ENCODE data around the gene TALDO1. TPM values are rescaled to one million over a fixed set of nuclear protein-coding genes. Genes with fewer than 3 reads are reported as not detected.

TALDO1 gene
- total RNA-seq, 1 experiment from 2014 or later: 268 TPM

DNA sequence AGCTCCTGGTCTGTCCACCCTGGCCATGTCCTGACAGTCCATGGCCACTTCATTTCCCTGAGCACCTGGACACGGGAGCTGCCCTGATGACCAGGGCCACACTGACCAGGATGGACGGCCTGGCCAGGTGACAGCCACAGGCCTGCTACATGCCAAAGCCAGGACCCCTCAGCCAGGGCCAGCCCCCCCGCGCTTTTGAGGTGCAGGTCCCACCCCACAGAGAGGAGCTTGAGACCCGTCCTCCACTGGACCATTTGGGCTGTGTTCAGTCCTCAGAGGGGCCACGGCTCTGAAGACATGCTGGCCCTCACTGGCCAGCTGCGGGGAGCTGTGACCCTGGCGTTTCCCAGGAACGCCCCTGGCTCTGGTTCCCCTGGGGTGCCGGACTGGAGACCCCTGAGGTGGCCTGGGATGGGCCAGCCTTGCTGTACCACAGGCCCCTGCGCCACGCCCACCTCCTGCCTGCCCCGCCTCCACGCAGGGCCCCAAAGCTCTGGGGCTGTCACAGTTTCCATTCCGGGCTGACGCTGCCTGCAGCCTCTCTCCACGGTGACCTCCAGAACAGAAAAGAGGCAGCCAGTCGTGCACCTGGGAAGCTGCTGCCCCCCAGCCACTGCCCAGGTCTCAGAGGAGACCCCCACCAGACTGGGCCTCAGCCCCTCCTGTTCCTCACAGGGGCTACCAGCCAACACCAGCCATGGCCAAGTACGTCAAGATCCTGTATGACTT, 23.1 kb upstream of the TALDO1 start:
- peaks cover 7% of the 10 kb centered on the region for H3K23me2 ChIP-seq (ENCODE audit: insufficient read length, low read depth, low read length, poor library complexity, severe bottlenecking)
- no peaks in the 10 kb centered on the region for H3K27me3 ChIP-seq (ENCODE audit: insufficient read depth, low read length)
- H3K4ac ChIP-seq (ENCODE audit: low read depth, low read length): no peak overlapping the region
- Mint-ChIP-seq H3K27ac (no peak overlapping the region), H3K9me3 (no peaks in the 10 kb centered on the region), H3K4me3 (peak overlapping the region; percentile 24 to 66; a peak in 3 of 5 replicates), H3K4me1 (peaks cover 5 to 25% of the 10 kb centered on the region in 2 experiments; a peak in 3 of 4 replicates), H3K36me3 (ENCODE audit: insufficient read depth in 1 of 3, low read depth in 3 of 3) (peaks cover 0 to 8% (median 0%) of the 10 kb centered on the region in 3 experiments; a peak in 3 of 7 replicates), H3K27me3 (ENCODE audit: low read depth) (no peaks in the 10 kb centered on the region)
- no peaks in the 10 kb centered on the region for H4K20me1 ChIP-seq (ENCODE audit: control insufficient read depth, insufficient read depth, insufficient read length)
- H2BK120ac ChIP-seq (ENCODE audit: low read depth, low read length, poor library complexity, severe bottlenecking): no peak overlapping the region
- H3K23ac ChIP-seq (ENCODE audit: insufficient read length, low read depth, low read length): no peak overlapping the region
- H2BK15ac ChIP-seq (ENCODE audit: low read depth, low read length): no peak overlapping the region
- no peak overlapping the region for H4K91ac ChIP-seq (ENCODE audit: insufficient read length, low read depth, low read length)
- H3T11ph ChIP-seq (ENCODE audit: low read length): no peak overlapping the region
- H2BK20ac ChIP-seq (ENCODE audit: low read depth, low read length, poor library complexity, severe bottlenecking): no peak overlapping the region
- no peak overlapping the region for H3K14ac ChIP-seq (ENCODE audit: insufficient read depth, low read length)
- no peak overlapping the region for H4K5ac ChIP-seq (ENCODE audit: insufficient read length, low read depth, low read length)
- H2AK5ac ChIP-seq (ENCODE audit: insufficient read length, low read length): no peak overlapping the region
- H3K56ac ChIP-seq (ENCODE audit: insufficient read length, low read depth, low read length): no peak overlapping the region
- H3K27ac ChIP-seq (ENCODE audit: insufficient read length, low read depth, low read length): no peak overlapping the region
- H3K9ac ChIP-seq (ENCODE audit: extremely low read depth, insufficient read length, low read length): no peak overlapping the region
- H2BK12ac ChIP-seq (ENCODE audit: insufficient read length, low read depth, low read length): no peak overlapping the region
- H4K8ac ChIP-seq (replicated peaks; ENCODE audit: insufficient read length, low read depth, low read length): no peak overlapping the region
- no peaks in the 10 kb centered on the region for H3K9me3 ChIP-seq (ENCODE audit: control insufficient read depth, low read depth, low read length)
- TF ChIP-seq, protein P1, sequence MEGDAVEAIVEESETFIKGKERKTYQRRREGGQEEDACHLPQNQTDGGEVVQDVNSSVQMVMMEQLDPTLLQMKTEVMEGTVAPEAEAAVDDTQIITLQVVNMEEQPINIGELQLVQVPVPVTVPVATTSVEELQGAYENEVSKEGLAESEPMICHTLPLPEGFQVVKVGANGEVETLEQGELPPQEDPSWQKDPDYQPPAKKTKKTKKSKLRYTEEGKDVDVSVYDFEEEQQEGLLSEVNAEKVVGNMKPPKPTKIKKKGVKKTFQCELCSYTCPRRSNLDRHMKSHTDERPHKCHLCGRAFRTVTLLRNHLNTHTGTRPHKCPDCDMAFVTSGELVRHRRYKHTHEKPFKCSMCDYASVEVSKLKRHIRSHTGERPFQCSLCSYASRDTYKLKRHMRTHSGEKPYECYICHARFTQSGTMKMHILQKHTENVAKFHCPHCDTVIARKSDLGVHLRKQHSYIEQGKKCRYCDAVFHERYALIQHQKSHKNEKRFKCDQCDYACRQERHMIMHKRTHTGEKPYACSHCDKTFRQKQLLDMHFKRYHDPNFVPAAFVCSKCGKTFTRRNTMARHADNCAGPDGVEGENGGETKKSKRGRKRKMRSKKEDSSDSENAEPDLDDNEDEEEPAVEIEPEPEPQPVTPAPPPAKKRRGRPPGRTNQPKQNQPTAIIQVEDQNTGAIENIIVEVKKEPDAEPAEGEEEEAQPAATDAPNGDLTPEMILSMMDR (conservative IDR thresholded peaks at IDR 0.05): no peak
- peak; percentile 39 for DNase-seq
- H3K4me2 ChIP-seq (ENCODE audit: insufficient read depth, insufficient read length, low read length): no peak overlapping the region
- no CpG with 5 or more reads among the region's 19 CpGs for WGBS (ENCODE audit: extremely low coverage, insufficient read length, low lambda C conversion rate)
- H3K79me1 ChIP-seq (ENCODE audit: insufficient read depth, low read depth, low read length, poor library complexity, severe bottlenecking): no peaks in the 10 kb centered on the region
- H3K79me2 ChIP-seq (ENCODE audit: insufficient read depth, low read length): no peaks in the 10 kb centered on the region
- H2BK5ac ChIP-seq (ENCODE audit: insufficient read length, low read length): no peak overlapping the region
- H2AFZ ChIP-seq (ENCODE audit: low read length): no peak overlapping the region
- H3K4me1 ChIP-seq (ENCODE audit: insufficient read depth, low read length): no peaks in the 10 kb centered on the region
- no peak overlapping the region for H3K18ac ChIP-seq (ENCODE audit: insufficient read length, low read depth, low read length)

Data from H9 (cell line).